ENCODE data around the gene ZG16B.

ZG16B gene

DNA sequence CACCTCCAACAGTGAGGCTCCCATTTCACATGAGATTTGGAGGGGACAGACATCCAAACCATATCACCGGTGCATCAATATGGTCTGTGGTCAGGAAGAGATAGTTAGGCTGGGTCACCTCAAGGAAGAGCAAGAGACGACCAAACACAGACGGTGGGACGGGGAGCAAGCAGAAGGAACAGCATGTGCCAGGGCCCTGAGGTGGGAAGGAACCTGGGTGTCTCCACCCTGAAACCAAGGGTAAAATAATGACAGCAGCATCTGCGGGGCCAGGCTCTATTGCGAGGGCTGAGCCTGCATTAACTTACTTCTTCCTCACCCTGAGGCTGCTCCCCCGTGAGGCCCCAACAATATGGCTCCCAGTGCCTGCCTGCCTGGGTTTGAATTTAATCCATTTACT, 21.9 kb upstream of the ZG16B start:
- no peak for DNase-seq

DNA sequence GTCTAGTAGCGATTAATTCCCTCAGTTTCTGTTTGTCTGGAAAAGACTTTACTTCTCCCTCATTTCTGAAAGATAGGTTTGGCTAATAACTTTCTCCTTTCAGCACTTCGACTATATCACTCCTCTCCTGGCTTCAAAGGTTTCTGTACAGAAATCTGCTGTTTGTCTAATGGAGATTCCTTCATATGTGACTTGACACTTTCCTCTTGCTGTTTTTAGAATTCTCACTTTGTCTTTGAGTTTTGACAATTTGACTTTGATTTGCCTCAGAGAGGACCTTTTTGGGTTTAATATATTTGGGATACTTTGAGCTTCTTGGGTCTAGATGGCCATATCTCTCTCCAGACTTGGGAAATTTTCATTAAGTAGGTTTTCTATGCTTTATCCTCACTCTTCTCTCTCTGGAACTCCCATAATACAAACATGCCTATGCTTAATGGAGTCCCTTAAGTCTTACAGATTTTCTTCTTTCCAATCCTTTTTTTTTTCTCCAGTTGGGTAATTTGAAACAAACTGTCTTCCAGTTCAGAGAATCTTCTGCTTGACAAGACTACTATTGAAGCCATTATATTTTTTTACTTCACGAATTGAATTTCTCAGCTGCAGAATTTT, 20.8 kb upstream of the ZG16B start:
- DNase-seq, result no peak

DNA sequence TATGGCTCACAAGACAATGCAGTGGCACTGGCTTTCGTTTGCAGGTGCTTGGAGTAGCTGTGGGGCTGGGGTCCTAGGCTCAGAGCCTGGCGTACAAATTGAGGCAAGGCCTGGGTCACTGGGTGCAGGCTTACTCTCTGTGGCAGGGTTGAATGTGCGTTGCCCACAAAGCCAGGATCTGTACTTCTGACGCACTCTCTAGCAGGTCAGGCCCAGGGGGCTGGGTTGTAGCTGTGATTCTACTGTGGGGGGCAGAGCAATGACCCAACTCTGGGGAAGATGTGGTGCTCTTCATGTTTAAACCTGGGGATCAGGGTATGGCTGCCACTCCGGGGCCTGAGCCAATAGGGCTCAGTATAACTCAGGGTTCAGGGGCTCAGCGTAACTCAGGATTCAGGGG, 19.5 kb upstream of the ZG16B start:
- DNase-seq, result no peak

- no peak for DNase-seq
Observed at GRCh38 chr16:2811703-2812471, 18.2 kb upstream of the ZG16B start.

- no peak for DNase-seq
Observed at GRCh38 chr16:2813771-2814221, 16.3 kb upstream of the ZG16B start.

- no peak for DNase-seq
Observed at GRCh38 chr16:2814551-2815298, 15.4 kb upstream of the ZG16B start.

DNA sequence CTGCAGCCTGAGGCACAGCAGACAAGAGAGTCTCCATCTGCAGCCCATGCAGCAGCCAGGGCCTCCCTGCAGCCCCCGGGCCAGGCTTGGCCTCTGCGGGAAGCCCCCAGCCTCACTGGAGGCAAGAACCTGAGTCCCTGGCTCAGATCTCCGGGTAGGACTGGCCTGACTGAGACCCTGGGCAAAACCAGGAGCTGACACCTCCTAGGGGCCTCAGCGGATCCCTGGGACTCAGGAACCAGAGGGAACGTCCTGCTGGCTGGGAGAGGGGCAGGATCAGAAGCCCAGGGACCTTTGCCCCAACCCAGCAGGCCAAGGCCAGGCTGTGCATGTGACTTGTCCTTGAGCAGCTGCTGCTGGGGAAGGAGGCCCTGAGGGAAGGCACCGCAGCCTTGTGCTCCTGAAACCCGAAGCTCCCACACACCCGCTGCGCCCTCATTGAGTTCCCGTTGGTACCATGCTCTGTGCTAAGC, 14.8 kb upstream of the ZG16B start:
- no peak for DNase-seq

GRCh38 chr16:2816751-2817339, 13.3 kb upstream of the ZG16B start, which contains the start of gene PRSS21:
TSS of gene PRSS21 (plus strand) at chr16:2817237. CDS start at chr16:2817269, 32 bp downstream.
- DNase-seq, result no peak

DNA sequence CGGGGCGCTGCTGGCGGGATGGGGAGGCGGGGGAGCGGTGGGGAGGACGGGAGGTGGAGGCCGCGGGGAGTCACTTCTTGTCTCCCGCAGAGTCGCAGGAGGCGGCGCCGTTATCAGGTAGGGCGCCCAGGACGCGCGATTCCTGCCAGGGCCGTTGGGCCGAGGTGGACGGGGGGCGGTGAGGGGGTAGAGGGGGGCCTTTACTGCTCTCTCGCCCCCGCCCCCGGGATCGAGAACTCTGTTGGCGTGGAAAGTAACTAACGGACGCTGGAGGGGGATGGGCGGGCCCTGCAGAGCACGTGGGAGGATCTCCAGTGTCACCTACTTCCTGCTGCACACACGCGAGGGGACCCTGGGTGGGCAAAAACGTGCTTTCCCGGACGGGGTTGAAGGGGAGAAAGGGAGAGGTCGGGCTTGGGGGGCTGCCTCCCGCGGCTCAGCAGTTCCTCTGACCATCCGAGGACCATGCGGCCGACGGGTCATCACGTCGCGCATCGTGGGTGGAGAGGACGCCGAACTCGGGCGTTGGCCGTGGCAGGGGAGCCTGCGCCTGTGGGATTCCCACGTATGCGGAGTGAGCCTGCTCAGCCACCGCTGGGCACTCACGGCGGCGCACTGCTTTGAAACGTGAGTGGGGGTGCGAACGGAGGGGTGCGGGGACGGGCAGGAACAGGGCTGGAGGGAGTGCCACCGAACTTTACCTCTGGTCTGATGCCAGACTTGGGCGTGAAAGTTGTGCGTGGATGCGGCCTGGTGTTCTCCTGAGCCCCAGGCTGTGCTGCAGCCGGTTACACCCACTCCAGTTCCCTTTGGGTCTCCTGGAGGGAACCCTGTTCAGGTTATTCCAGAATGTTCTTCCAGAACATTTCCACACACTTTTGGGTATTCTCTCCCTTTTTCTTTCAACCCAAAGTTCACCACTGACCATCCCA, 12.5 kb upstream of the ZG16B start:
- DNase-seq, result no peak

DNA sequence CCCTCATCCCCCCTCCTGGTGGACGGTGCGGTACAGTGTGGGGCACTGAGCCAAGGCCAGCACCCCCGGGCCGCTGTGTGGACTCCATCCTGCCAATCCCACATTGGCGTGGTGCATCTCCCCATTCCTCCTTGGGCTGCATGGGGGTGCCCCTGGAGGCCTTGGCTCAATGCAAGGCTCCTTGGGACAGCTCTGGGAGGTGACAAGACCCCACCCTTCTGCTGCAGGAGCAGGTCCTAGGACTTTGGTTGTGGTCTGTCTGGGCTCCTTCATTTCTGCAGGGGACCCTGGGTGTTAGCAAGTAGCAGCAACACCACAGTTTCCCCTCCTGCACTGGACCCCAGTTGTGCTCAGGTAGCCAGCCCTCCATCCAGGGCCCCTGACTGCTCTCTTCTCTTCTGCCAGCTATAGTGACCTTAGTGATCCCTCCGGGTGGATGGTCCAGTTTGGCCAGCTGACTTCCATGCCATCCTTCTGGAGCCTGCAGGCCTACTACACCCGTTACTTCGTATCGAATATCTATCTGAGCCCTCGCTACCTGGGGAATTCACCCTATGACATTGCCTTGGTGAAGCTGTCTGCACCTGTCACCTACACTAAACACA, 11.7 kb upstream of the ZG16B start:
- no peak for DNase-seq

GRCh38 chr16:2819179-2819938, 10.7 kb upstream of the ZG16B start:
- no peak for DNase-seq

- DNase-seq, result no peak
Observed at GRCh38 chr16:2819939-2820835, 9.9 kb upstream of the ZG16B start.

GRCh38 chr16:2820836-2821486, 9.1 kb upstream of the ZG16B start:
- no peak for DNase-seq

DNA sequence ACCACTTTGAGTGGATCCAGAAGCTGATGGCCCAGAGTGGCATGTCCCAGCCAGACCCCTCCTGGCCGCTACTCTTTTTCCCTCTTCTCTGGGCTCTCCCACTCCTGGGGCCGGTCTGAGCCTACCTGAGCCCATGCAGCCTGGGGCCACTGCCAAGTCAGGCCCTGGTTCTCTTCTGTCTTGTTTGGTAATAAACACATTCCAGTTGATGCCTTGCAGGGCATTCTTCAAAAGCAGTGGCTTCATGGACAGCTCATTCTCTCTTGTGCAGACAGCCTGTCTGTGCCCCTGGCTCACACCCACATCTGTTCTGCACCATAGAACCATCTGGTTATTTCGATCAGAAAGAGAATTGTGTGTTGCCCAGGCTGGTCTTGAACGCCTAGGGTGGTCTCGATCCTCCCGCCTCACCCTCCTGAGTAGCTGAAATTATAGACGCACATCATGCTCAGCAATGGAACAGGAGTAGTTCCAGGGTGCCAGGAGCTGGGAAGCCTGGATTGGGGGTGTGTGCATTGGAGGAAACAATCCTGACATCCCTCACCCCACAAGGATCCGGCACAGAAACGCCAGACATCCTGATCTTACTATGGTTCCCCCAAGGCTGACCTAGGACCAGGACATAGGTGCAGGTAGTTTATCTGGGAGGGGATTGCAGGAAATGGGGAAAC, 8.5 kb upstream of the ZG16B start:
- DNase-seq, result no peak

GRCh38 chr16:2822158-2822495, 8.0 kb upstream of the ZG16B start:
- no peak for DNase-seq

GRCh38 chr16:2822496-2822895, 7.6 kb upstream of the ZG16B start:
- no peak for DNase-seq

DNA sequence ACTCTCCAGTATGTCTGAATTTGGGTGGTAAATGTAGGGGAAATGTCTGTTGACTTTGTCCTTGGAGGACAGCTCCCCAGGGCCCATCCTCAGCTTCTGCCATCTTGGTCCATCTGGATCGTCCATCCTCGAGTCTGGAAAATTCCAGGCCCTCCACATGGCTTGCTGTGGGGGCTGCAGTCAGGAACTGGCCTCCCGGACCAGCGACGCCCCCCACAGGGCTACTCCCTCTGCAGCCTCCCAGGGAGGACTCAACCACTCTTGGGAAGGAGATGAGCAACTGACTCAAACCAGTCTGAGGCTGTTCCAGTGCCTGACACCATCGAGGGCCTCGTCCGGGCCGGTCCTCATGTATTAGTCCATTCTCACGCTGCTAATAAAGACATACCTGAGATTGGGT, 5.5 kb upstream of the ZG16B start:
- DNase-seq, result no peak

GRCh38 chr16:2825049-2825742, 4.9 kb upstream of the ZG16B start:
- no peak for DNase-seq

Data from HCEC 1CT (cell line).